ENCODE measurements around the gene IL3RA.

The IL3RA gene

DNA sequence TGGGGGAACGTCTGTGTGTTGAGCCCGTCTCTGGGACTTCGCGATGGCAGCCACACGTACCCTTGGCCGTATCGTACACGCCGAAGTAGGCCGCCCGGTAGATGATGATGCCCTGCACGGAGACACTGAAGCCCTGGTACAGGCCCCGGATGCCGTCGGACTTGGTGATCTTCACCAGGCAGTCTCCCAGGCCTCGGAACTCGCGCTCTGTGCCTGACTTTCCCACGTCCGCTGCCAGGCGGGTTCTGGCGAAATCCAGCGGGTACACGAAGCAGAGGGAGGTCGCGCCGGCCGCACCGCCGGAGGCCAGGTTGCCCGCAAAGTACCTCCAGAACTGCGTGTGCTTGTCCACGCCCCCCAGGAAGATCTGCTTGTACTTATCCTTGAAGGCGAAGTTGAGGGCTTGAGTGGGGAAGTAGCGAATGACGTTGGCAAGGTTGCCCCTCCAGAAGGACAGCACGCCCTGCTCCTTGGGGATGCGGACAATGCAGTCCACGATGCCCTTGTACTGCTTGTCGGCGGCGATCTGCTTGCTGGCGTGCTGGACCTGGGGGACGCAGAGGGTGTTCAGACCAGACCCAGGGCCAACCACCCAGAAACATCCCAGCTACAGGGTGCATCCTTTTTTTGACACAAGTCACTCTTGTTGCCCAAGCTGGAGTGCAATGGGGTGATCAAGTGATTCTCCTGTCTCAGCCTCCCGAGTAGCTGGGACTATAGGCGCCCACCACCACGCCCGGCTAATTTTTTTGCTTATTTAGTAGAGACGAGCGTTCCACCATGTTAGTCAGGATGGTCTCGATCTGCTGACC lies 52.8 kb downstream of the IL3RA start:
- peaks cover 71% of the 10 kb centered on the region for H3K36me3 ChIP-seq (ENCODE audit: control insufficient read depth, insufficient read depth, low read length)

DNA sequence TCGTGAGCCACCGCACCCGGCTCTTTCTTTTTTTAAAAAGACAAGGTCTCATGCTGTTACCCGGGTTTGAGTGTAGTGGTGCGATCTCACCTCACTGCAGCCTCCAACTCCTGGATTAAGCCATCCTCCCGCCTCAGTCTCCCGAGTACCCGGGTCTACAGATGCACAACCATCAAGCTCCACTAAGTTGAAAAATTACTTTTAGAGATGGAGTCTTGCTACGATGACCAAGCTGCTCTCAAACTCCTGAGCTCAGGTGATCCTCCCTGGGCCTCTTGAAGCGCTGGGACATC lies 53.4 kb downstream of the IL3RA start:
- Histone ChIP-seq H3K4me1 (ENCODE audit: control insufficient read depth, insufficient read depth, low read length) (no peaks in the 10 kb centered on the region), H3K4me3 (ENCODE audit: low read depth, low read length) (no peak overlapping the region), H3K36me3 (ENCODE audit: control insufficient read depth, insufficient read depth, low read length) (peaks cover 67% of the 10 kb centered on the region), H3K9ac (ENCODE audit: low read depth, low read length) (no peak overlapping the region), H3K27me3 (ENCODE audit: control insufficient read depth, insufficient read depth, low read length) (no peaks in the 10 kb centered on the region), H3K9me3 (ENCODE audit: control insufficient read depth, insufficient read depth, low read length) (no peaks in the 10 kb centered on the region)

More for the DNA sequence above, 52.8 kb downstream of the IL3RA start:
- H3K27me3 ChIP-seq (ENCODE audit: control insufficient read depth, insufficient read depth, low read length) = no peaks in the 10 kb centered on the region
- no peaks in the 10 kb centered on the region for H3K4me1 ChIP-seq (ENCODE audit: control insufficient read depth, insufficient read depth, low read length)
- H3K9ac ChIP-seq (ENCODE audit: low read depth, low read length) = peak overlapping the region; percentile 37
- no peak overlapping the region for H3K4me3 ChIP-seq (ENCODE audit: low read depth, low read length)
- no peaks in the 10 kb centered on the region for H3K9me3 ChIP-seq (ENCODE audit: control insufficient read depth, insufficient read depth, low read length)

DNA sequence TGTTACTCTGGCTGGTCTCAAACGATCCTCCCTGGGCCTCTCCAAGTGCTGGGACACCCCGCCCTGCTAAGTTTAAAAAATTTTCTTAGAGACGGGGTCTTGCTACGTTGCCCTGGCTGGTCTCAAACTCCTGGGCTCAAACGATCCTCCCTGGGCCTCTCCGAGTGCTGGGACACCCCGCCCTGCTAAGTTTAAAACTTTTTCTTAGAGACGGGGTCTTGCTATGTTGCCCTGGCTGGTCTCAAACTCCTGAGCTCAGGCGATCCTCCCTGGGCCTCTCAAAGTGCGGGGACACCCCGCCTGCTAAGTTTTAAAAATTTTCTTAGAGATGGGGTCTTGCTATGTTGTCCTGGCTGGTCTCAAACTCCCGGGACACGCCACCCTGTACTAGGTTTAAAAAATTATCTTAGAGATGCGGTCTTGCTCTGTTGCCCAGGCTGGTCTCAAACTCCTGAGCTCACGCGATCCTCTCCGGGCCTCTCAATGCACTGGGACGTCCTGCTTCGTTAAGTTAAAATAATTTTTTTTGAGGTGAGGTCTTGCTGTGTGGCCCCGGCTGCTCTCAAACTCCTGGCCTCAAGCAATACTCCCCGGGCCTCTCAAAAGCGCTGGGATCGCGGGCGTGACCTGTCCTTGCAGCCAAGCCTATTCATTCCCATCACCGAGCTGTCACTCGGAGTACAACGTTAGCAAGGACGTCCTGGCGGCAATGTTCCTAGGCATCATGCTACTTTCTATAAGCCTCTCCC lies 54.2 kb downstream of the IL3RA start:
- Histone ChIP-seq H3K36me3 (ENCODE audit: control insufficient read depth, insufficient read depth, low read length) (peaks cover 66% of the 10 kb centered on the region), H3K4me1 (ENCODE audit: control insufficient read depth, insufficient read depth, low read length) (no peaks in the 10 kb centered on the region), H3K9me3 (ENCODE audit: control insufficient read depth, insufficient read depth, low read length) (no peaks in the 10 kb centered on the region), H3K27me3 (ENCODE audit: control insufficient read depth, insufficient read depth, low read length) (no peaks in the 10 kb centered on the region), H3K9ac (ENCODE audit: low read depth, low read length) (peak overlapping the region; percentile 99), H3K4me3 (ENCODE audit: low read depth, low read length) (peak overlapping the region; percentile 99)

- H3K36me3 ChIP-seq (ENCODE audit: control insufficient read depth, insufficient read depth, low read length) = peaks cover 64% of the 10 kb centered on the region
- H3K27me3 ChIP-seq (ENCODE audit: control insufficient read depth, insufficient read depth, low read length) = no peaks in the 10 kb centered on the region
- H3K4me3 ChIP-seq (ENCODE audit: low read depth, low read length) = peak overlapping the region; percentile 99
- peak overlapping the region; percentile 99 for H3K9ac ChIP-seq (ENCODE audit: low read depth, low read length)
- H3K4me1 ChIP-seq (ENCODE audit: control insufficient read depth, insufficient read depth, low read length) = no peaks in the 10 kb centered on the region
- H3K9me3 ChIP-seq (ENCODE audit: control insufficient read depth, insufficient read depth, low read length) = no peaks in the 10 kb centered on the region
Measured at GRCh38 chrX:1391370-1391706, 54.8 kb downstream of the IL3RA start.

DNA sequence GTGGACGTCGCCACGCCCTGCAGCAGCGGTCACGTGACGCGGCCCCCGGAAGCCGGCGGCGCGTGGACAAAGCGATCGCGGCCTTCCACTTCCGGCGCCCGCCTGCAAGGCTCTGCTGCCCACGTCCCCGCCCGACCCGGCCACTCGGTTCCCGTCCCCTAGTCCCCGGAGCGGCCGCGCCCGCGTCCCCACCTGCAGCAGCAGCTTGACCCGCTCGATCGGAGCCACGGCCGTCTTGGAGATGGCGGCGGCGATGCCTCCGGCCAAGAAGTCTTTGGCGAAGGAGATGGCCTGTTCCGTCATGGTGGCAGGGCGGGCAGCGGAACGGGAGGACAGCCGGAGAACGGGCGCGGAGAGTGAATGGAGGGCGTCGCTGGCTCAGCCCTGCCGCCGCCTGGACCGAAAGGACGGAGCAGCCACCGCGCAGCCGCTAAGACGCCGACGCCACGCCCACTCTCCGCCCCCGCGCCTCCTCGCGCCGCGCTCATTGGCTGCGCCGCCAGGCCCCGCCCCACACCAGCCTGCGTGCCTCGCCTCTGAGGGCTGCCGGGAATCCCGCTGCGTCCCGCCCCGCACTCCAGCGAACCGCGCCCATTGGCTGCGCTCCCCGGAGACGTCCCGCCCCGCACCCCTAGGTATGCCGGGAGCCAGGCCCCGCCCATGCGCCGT lies 55.3 kb downstream of the IL3RA start, which contains the start of gene SLC25A6:
Gene SLC25A6 (minus strand): TSS at position 407 of the 669 bp plus-strand sequence. CDS start 104 bp downstream, at position 303.
- Histone ChIP-seq H3K27me3 (ENCODE audit: control insufficient read depth, insufficient read depth, low read length) (no peaks in the 10 kb centered on the region), H3K4me1 (ENCODE audit: control insufficient read depth, insufficient read depth, low read length) (no peaks in the 10 kb centered on the region), H3K4me3 (ENCODE audit: low read depth, low read length) (peak within 1 kb of the TSS; percentile 99), H3K36me3 (ENCODE audit: control insufficient read depth, insufficient read depth, low read length) (peaks cover 59% of the 10 kb centered on the region), H3K9ac (ENCODE audit: low read depth, low read length) (peak within 1 kb of the TSS; percentile 99), H3K9me3 (ENCODE audit: control insufficient read depth, insufficient read depth, low read length) (no peaks in the 10 kb centered on the region)

DNA sequence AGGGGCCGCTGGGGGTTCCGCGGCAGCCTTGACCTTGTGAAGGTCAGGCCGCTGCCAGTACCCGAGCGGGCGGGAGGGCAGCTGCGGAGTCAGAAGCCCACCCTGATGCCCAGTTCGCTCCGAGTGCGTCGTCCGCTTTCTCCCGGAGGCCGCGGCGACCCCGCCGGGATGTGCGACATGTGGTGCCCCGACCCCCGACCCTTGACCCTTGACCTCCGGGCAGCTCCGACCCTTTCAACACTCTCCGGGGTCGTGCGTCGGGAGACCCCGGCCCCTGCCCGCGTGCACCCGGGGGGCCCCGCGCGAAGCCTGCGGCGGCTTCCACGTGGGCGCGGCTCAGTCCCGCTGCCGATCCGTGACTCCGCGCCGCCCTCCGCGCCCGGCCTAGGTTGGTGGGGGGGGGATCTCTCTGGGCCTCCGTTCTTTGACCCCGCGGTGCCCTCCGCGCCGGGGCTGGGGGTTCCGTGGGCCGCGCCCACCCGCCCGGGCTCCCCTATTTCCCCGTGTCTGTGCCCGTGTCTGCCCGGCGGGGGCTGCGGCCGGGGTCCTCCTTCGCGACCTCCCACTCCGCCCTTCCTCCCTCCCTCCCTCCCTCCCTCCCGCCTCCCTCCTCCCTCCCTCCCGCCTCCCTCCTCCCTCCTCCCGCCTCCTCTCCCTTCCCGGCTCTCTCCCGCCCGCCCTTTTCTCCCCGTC lies 55.9 kb downstream of the IL3RA start:
- peak overlapping the region; percentile 96 for H3K9ac ChIP-seq (ENCODE audit: low read depth, low read length)
- H3K27me3 ChIP-seq (ENCODE audit: control insufficient read depth, insufficient read depth, low read length) = no peaks in the 10 kb centered on the region
- peak overlapping the region; percentile 82 for H3K4me3 ChIP-seq (ENCODE audit: low read depth, low read length)
- no peaks in the 10 kb centered on the region for H3K9me3 ChIP-seq (ENCODE audit: control insufficient read depth, insufficient read depth, low read length)
- peaks cover 53% of the 10 kb centered on the region for H3K36me3 ChIP-seq (ENCODE audit: control insufficient read depth, insufficient read depth, low read length)
- no peaks in the 10 kb centered on the region for H3K4me1 ChIP-seq (ENCODE audit: control insufficient read depth, insufficient read depth, low read length)

- H3K27me3 ChIP-seq (ENCODE audit: control insufficient read depth, insufficient read depth, low read length) = no peaks in the 10 kb centered on the region
- peaks cover 42% of the 10 kb centered on the region for H3K36me3 ChIP-seq (ENCODE audit: control insufficient read depth, insufficient read depth, low read length)
- H3K9me3 ChIP-seq (ENCODE audit: control insufficient read depth, insufficient read depth, low read length) = no peaks in the 10 kb centered on the region
- peak overlapping the region; percentile 16 for H3K4me3 ChIP-seq (ENCODE audit: low read depth, low read length)
- H3K9ac ChIP-seq (ENCODE audit: low read depth, low read length) = no peak overlapping the region
- no peaks in the 10 kb centered on the region for H3K4me1 ChIP-seq (ENCODE audit: control insufficient read depth, insufficient read depth, low read length)
Measured at GRCh38 chrX:1393871-1394615, 57.5 kb downstream of the IL3RA start.

DNA sequence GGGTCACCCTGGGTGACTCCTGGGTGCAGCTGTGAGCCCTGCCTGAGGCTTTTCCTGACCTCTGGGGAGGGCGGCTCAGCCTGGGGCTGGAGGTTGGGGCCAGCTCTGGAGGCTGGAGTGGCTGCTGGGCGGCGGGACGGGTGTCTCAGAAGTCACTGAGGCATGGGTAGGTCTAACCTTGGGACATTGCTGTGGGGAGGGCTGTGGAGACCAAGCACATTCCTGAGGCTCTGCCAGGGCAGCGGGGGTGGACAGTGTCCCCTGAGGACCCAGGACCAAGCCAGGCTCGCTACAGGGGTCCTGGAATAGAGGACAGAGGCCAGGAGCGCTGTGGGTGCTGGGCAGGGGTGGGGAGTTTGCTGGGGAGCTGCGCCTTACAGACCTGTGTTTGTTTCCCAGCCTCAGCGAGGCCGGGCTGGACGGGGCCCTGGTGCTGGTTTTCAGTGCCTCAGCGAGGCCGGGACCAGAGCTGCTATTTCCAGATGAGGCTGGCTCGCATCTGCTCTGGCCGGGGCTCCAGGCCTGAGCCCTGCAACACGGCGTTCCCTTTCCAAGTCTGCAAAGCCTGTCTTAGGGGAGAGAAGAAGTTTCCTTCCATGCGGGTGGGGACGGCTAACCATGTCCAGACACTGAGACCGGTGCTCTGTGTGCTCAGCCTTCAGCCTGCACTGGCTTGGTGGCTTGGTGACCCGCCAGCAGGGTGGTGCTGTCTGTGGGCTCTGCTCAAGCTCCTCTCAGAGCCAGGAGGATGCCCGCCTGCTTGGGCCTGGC lies 58.3 kb downstream of the IL3RA start:
- H3K9ac ChIP-seq (ENCODE audit: low read depth, low read length) = no peak overlapping the region
- peak overlapping the region; percentile 3 for H3K4me3 ChIP-seq (ENCODE audit: low read depth, low read length)
- H3K36me3 ChIP-seq (ENCODE audit: control insufficient read depth, insufficient read depth, low read length) = peaks cover 33% of the 10 kb centered on the region
- H3K4me1 ChIP-seq (ENCODE audit: control insufficient read depth, insufficient read depth, low read length) = no peaks in the 10 kb centered on the region
- H3K9me3 ChIP-seq (ENCODE audit: control insufficient read depth, insufficient read depth, low read length) = no peaks in the 10 kb centered on the region
- no peaks in the 10 kb centered on the region for H3K27me3 ChIP-seq (ENCODE audit: control insufficient read depth, insufficient read depth, low read length)

DNA sequence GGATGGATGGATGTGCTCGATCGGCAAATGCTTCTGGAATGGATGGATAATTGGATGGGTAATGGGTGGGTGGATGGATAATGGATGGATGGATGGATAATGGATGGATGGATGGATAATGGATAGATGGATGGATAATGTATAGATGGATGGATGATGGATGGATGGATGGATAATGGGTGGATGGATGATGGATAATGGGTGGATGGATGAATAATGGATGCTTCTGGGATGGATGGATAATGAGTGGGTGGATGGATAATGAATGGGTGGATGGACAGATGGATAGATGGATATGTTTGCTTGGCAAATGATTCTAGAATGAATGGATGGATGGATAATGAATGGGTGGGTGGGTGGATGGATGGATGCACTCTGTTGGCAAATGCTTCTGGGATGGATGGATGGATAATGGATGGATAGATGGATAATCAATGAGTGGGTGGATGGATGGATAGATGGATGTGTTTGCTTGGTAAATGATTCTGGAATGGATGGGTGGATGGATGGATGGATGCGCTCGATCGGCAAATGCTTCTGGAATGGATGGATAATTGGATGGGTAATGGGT lies 59.1 kb downstream of the IL3RA start:
- Histone ChIP-seq H3K36me3 (ENCODE audit: control insufficient read depth, insufficient read depth, low read length) (peaks cover 27% of the 10 kb centered on the region), H3K4me1 (ENCODE audit: control insufficient read depth, insufficient read depth, low read length) (peaks cover 2% of the 10 kb centered on the region), H3K9me3 (ENCODE audit: control insufficient read depth, insufficient read depth, low read length) (no peaks in the 10 kb centered on the region), H3K4me3 (ENCODE audit: low read depth, low read length) (no peak overlapping the region), H3K9ac (ENCODE audit: low read depth, low read length) (no peak overlapping the region), H3K27me3 (ENCODE audit: control insufficient read depth, insufficient read depth, low read length) (no peaks in the 10 kb centered on the region)

GRCh38 chrX:1397001-1397400 lies 60.4 kb downstream of the IL3RA start:
- Histone ChIP-seq H3K9me3 (ENCODE audit: control insufficient read depth, insufficient read depth, low read length) (no peaks in the 10 kb centered on the region), H3K27me3 (ENCODE audit: control insufficient read depth, insufficient read depth, low read length) (no peaks in the 10 kb centered on the region), H3K4me3 (ENCODE audit: low read depth, low read length) (no peak overlapping the region), H3K36me3 (ENCODE audit: control insufficient read depth, insufficient read depth, low read length) (peaks cover 25% of the 10 kb centered on the region), H3K9ac (ENCODE audit: low read depth, low read length) (no peak overlapping the region), H3K4me1 (ENCODE audit: control insufficient read depth, insufficient read depth, low read length) (peaks cover 3% of the 10 kb centered on the region)

Data from iPS-15b (cell line).